ENCODE data around the gene ZSWIM1. TPM values are rescaled to one million over a fixed set of nuclear protein-coding genes. Genes with fewer than 3 reads are reported as not detected.

Gene ZSWIM1
- total and polyA plus RNA-seq, 2 of the 13 experiments (the other 11 are each of a cell fraction or from before 2014, with no cell fraction given), result 9.5 to 11.7 TPM

- TF ChIP-seq MTA1 (CRISPR knock-in tag; IDR thresholded peaks at IDR 0.05; ENCODE audit: borderline replicate concordance) (peak; percentile 59; the same call in 1 of the 2 replicates), DMAP1 (CRISPR knock-in tag; IDR thresholded peaks at IDR 0.05) (peak; percentile 81), NR3C1 (CRISPR knock-in tag; IDR thresholded peaks at IDR 0.05) (no peak), GABPA (IDR thresholded peaks at IDR 0.05; ENCODE audit: low read depth, low read length) (no peak), GABPA (CRISPR knock-in tag; IDR thresholded peaks at IDR 0.05; ENCODE audit: low read depth) (peak; percentile 59; the same call in 1 of the 2 replicates), MYPOP (CRISPR knock-in tag; IDR thresholded peaks at IDR 0.05) (no peak), EEA1 (CRISPR knock-in tag; IDR thresholded peaks at IDR 0.05; ENCODE audit: borderline replicate concordance) (0 out of 2 replicates have a peak, but pooled peaks have one; percentile 81), ZNF761 (CRISPR knock-in tag; conservative IDR thresholded peaks at IDR 0.05) (no peak), ZBTB14 (CRISPR knock-in tag; IDR thresholded peaks at IDR 0.05) (no peak), ZNF562 (CRISPR knock-in tag; IDR thresholded peaks at IDR 0.05; ENCODE audit: borderline replicate concordance) (no peak), ZFP62 (CRISPR knock-in tag; IDR thresholded peaks at IDR 0.05) (no peak), ZFP82 (CRISPR knock-in tag; IDR thresholded peaks at IDR 0.05; ENCODE audit: borderline replicate concordance) (no peak), NCOA1 (CRISPR knock-in tag; IDR thresholded peaks at IDR 0.05) (no peak), ZSCAN30 (CRISPR knock-in tag; IDR thresholded peaks at IDR 0.05) (no peak), ZNF101 (CRISPR knock-in tag; IDR thresholded peaks at IDR 0.05; ENCODE audit: borderline replicate concordance, low read depth) (no peak), CHCHD3 (CRISPR knock-in tag; IDR thresholded peaks at IDR 0.05) (no peak), POLR2AphosphoS5 (IDR thresholded peaks at IDR 0.05; ENCODE audit: low read depth, low read length) (peak; percentile 68), KDM6A (CRISPR knock-in tag; IDR thresholded peaks at IDR 0.05; ENCODE audit: low read depth) (peak; percentile 91; the same call in 1 of the 2 replicates), CC2D1A (CRISPR knock-in tag; IDR thresholded peaks at IDR 0.05) (no peak), ZNF841 (CRISPR knock-in tag; IDR thresholded peaks at IDR 0.05; ENCODE audit: borderline replicate concordance) (no peak), ZBTB42 (CRISPR knock-in tag; IDR thresholded peaks at IDR 0.05) (no peak; the same call in 1 of the 2 replicates), FUBP1 (CRISPR knock-in tag; IDR thresholded peaks at IDR 0.05; ENCODE audit: borderline replicate concordance) (no peak), ZNF44 (CRISPR knock-in tag; IDR thresholded peaks at IDR 0.05) (no peak), CAMTA2 (CRISPR knock-in tag; IDR thresholded peaks at IDR 0.05; ENCODE audit: borderline replicate concordance) (peak; percentile 61; the same call in 1 of the 2 replicates), ZMYM3 (CRISPR knock-in tag; IDR thresholded peaks at IDR 0.05) (peak; percentile 98), RBM22 (optimal IDR thresholded peaks at IDR 0.05; ENCODE audit: low read length) (no peak), ZNF773 (CRISPR knock-in tag; IDR thresholded peaks at IDR 0.05; ENCODE audit: borderline replicate concordance) (no peak), POGZ (CRISPR knock-in tag; IDR thresholded peaks at IDR 0.05) (peak; percentile 16; the same call in 1 of the 2 replicates), HOXA3 (CRISPR knock-in tag; IDR thresholded peaks at IDR 0.05) (peak; percentile 75; the same call in 1 of the 2 replicates)
Measured at GRCh38 chr20:45909336-45909808, 28.3 kb downstream of the ZSWIM1 start (continued).
